ENCODE results near the gene FNDC1.

Gene FNDC1

GRCh38 chr6:159304641-159305040, 135.4 kb downstream of the FNDC1 start:
- no peak for TF ChIP-seq CTCF (IDR thresholded peaks at IDR 0.05; ENCODE audit: low read depth, low read length)
- no peak for DNase-seq (ENCODE audit: low read depth in 2 of 2)

GRCh38 chr6:159305159-159305558, 136.0 kb downstream of the FNDC1 start:
- TF ChIP-seq CTCF (IDR thresholded peaks at IDR 0.05; ENCODE audit: low read depth, low read length): no peak
- no peak for DNase-seq (ENCODE audit: low read depth in 2 of 2)
- H3K4me3 ChIP-seq (replicated peaks in 1 of 2; ENCODE audit: low read depth in 2 of 2, low read length in 2 of 2): no peak overlapping the region

More at GRCh38 chr6:159304641-159305040, 135.4 kb downstream of the FNDC1 start:
- no peak overlapping the region for H3K4me3 ChIP-seq (replicated peaks in 1 of 2; ENCODE audit: low read depth in 2 of 2, low read length in 2 of 2)

DNA sequence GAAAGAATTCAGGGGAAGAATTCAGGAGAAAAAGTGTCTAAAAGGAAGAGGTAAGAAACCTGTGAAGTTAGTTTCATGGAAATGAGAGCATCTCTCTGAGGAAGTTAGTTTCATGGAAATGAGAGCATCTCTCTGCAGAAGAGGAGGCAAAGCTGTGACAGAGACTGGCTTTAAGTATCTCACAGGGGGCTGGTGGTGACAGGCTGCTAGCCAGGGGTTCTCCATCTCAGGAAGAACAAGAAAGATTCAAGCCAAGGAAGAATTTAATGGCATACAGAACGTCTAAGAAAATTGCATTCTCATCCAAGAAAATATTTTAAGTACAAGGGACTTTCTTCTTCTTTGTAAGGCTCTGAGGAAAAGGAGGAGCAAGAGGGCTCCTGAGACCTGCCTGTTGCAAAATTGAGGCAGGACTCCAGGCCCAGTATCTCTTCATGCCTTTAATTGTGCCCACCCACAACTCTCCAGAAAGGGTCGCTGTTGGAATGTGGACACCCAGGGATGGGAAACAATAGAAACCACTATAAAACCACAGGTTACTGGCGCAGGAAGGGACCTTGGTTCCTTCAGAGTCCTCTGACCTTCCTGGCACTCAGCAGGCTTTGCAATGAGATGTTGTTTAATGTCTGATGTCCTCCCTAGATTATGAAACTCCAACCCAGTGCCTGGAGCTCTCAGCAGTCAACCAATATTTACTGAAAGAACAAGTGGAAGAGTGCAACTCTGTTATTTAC, 136.8 kb downstream of the FNDC1 start:
- DNase-seq (ENCODE audit: low read depth in 2 of 2): peak in 1 of 2 donors; percentile 11
- TF ChIP-seq CTCF (IDR thresholded peaks at IDR 0.05; ENCODE audit: low read depth, low read length): no peak
- no peak overlapping the region for H3K4me3 ChIP-seq (replicated peaks in 1 of 2; ENCODE audit: low read depth in 2 of 2, low read length in 2 of 2)

- H3K4me3 ChIP-seq (replicated peaks in 1 of 2; ENCODE audit: low read depth in 2 of 2, low read length in 2 of 2): no peak overlapping the region
- no peak for DNase-seq (ENCODE audit: low read depth in 2 of 2)
- no peak for TF ChIP-seq CTCF (IDR thresholded peaks at IDR 0.05; ENCODE audit: low read depth, low read length)
Observed at GRCh38 chr6:159307246-159307790, 138.1 kb downstream of the FNDC1 start.

DNA sequence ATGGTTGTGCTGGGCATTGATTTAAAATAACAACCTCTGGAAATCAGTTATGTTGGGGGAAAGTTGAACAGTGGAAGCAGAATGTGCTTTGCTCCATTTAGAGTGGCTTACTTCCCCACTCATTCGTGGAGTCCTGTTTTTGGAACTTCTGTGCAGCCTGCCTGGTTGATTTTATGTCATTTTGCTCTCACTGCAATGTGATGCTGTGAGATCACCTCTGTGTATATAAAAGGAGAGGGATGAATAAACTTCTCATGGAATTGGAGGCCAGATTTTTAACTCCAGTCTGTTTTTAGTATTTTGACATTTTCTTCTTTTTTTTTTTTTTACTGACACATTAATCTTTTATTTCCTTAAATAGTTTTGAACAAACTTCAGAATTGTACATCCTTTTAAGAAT, 139.0 kb downstream of the FNDC1 start:
- TF ChIP-seq CTCF (IDR thresholded peaks at IDR 0.05; ENCODE audit: low read depth, low read length): no peak

GRCh38 chr6:159309723-159310122, 140.5 kb downstream of the FNDC1 start:
- no peak overlapping the region for H3K4me3 ChIP-seq (replicated peaks in 1 of 2; ENCODE audit: low read depth in 2 of 2, low read length in 2 of 2)
- no peak for DNase-seq (ENCODE audit: low read depth in 2 of 2)
- TF ChIP-seq CTCF (IDR thresholded peaks at IDR 0.05; ENCODE audit: low read depth, low read length): no peak

More for the DNA sequence above, 139.0 kb downstream of the FNDC1 start:
- DNase-seq (ENCODE audit: low read depth in 2 of 2): no peak
- no peak overlapping the region for H3K4me3 ChIP-seq (replicated peaks in 1 of 2; ENCODE audit: low read depth in 2 of 2, low read length in 2 of 2)
